Activated T-helper 2 cell treated with anti-CD3 and anti-CD28 coated beads, Interferon-gamma antibody, Interleukin-2, Interleukin-4, amounts not matched to agents 10 μg/mL and 5 μg/mL and 100 μg/mL, durations not matched to agents 14 hours and 24 hours and 36 hours (primary cell): Measurements from ENCODE around the gene MILR1. TPM values are rescaled to one million over a fixed set of nuclear protein-coding genes. Genes with fewer than 3 reads are reported as not detected.
"Not testable (repeated sequence)": the region's sequence is repeated elsewhere in the genome, so short reads cannot be mapped to it uniquely, and the experiment has no call there.

Source experiments
- DNase-seq: peaks from one replicate; pipeline ENCODE4 v3.0.0; 2021; ENCODE audit warnings: low spot score
- H3K27ac Mint-ChIP-seq: one replicate; pipeline ENCODE4 v1.8.0; 2021; ENCODE audit warnings: mixed read lengths
- H3K27me3 Mint-ChIP-seq: one replicate; pipeline ENCODE4 v1.8.0; 2021; ENCODE audit warnings: low read depth, mixed read lengths
- H3K36me3 Mint-ChIP-seq: one replicate; pipeline ENCODE4 v1.8.0; 2021; ENCODE audit warnings: low read depth, mixed read lengths
- H3K4me1 Mint-ChIP-seq: one replicate; pipeline ENCODE4 v1.8.0; 2021; ENCODE audit warnings: low read depth, mixed read lengths
- H3K4me3 Mint-ChIP-seq: one replicate; pipeline ENCODE4 v1.8.0; 2021; ENCODE audit warnings: low read depth, mild to moderate bottlenecking, moderate library complexity, mixed read lengths
- H3K9me3 Mint-ChIP-seq: one replicate; pipeline ENCODE4 v1.8.0; 2021; ENCODE audit warnings: mixed read lengths
- intact Hi-C: fragments of 100-400 bp; cut with micrococcal nuclease; formaldehyde crosslinking; loops from one replicate; pipeline ENCODE4 v1.15.1; 2023
- total RNA-seq: library from RNA; stranded (reverse); gene quantifications from 2 replicates; pipeline ENCODE4 v1.2.3, GENCODE V29; 2022

MILR1 gene
- total RNA-seq, 1 donor from 2014 or later: 0.16 TPM

GRCh38 chr17:64439956-64440355 lies 9.0 kb upstream of the MILR1 start:
- intact Hi-C loops: no loop called here
- Mint-ChIP-seq H3K27me3 (no peaks in the 10 kb centered on the region), H3K36me3 (peaks cover 27% of the 10 kb centered on the region), H3K4me1 (peaks cover 20% of the 10 kb centered on the region), H3K9me3 (peaks cover 39% of the 10 kb centered on the region), H3K4me3 (no peak overlapping the region), H3K27ac (no peak overlapping the region)
- DNase-seq: no peak

DNA sequence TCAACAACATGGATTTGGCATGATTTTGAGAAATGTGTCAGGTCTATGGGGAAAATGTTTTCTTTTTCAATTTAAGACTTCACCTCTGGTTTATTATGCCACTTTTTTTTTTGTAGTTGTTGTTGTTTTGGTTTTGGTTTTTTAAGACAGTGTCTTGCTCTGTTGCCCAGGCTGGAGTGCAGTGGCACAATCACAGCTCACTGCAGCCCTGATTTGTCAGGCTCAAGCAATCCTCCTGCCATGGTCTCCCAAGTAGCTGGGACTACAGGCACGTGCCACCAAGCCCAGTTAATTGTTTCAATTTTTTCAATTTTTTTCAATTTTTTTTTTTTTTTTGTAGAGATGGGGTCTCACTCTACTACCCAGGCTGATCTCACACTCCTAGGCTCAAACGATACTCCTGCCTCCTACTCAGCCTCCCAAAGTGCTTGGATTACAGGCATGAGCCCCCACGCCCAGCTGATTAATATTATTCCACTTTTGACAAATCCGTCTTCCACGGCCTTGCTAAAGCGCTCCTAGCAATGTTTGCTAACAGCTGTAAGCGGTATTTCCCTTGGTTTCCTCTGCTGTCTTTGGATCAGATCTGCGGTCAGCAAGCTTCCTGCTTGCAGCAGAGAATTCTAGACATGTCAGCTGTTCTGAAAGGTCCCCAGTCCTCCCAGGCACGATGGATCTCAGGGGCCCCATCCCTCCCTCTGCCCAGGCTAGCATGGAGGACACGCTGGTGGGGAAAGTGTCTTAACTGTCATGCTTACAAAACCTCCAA lies 7.0 kb upstream of the MILR1 start:
- peak overlapping the region; percentile 81 for H3K27ac Mint-ChIP-seq
- intact Hi-C loops: no loop called here

GRCh38 chr17:64442541-64442971 lies 6.4 kb upstream of the MILR1 start:
- Mint-ChIP-seq H3K9me3 (peaks cover 26% of the 10 kb centered on the region), H3K4me1 (peaks cover 26% of the 10 kb centered on the region), H3K36me3 (peaks cover 19% of the 10 kb centered on the region), H3K27me3 (no peaks in the 10 kb centered on the region), H3K27ac (peak overlapping the region; percentile 81), H3K4me3 (peak overlapping the region; percentile 10)
- DNase-seq: no peak
- intact Hi-C loops: no loop called here

More for the DNA sequence above, 7.0 kb upstream of the MILR1 start:
- peak; percentile 42 for DNase-seq
- peaks cover 25% of the 10 kb centered on the region for H3K36me3 Mint-ChIP-seq
- peaks cover 32% of the 10 kb centered on the region for H3K9me3 Mint-ChIP-seq
- H3K27me3 Mint-ChIP-seq: no peaks in the 10 kb centered on the region
- peaks cover 20% of the 10 kb centered on the region for H3K4me1 Mint-ChIP-seq
- H3K4me3 Mint-ChIP-seq: peak overlapping the region; percentile 58

GRCh38 chr17:64443086-64443760 lies 5.7 kb upstream of the MILR1 start:
- intact Hi-C loops: no loop called here
- H3K36me3 Mint-ChIP-seq: peaks cover 13% of the 10 kb centered on the region
- no peak for DNase-seq

DNA sequence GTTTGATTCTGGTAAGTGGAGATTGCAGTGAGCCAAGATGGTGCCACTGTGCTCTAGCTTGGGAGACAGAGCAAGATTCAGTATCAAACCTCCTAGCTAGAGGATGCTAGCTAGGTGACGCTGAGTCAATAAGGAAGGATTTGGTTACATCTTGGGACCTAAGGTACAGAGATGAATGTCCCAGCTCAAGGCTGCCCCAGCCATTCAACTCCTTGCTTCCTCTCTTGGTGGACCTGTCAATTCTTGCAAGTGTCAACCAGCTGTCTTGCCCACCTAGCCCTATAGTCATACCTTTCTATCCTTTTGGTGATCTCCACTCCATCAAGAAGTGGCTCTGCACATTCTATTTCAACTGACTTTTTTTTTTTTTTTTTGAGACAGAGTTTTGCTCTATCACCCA lies 1.4 kb upstream of the MILR1 start:
- H3K27me3 Mint-ChIP-seq: no peaks in the 10 kb centered on the region
- intact Hi-C loops: no loop called here
- H3K4me1 Mint-ChIP-seq: peaks cover 28% of the 10 kb centered on the region
- no peaks in the 10 kb centered on the region for H3K9me3 Mint-ChIP-seq
- no peak overlapping the region for H3K27ac Mint-ChIP-seq
- H3K4me3 Mint-ChIP-seq: no peak overlapping the region
- no peak for DNase-seq
- no peaks in the 10 kb centered on the region for H3K36me3 Mint-ChIP-seq

More at GRCh38 chr17:64443086-64443760, 5.7 kb upstream of the MILR1 start:
- Mint-ChIP-seq H3K9me3 (peaks cover 20% of the 10 kb centered on the region), H3K4me1 (peaks cover 30% of the 10 kb centered on the region), H3K4me3 (no peak overlapping the region), H3K27ac (no peak overlapping the region), H3K27me3 (no peaks in the 10 kb centered on the region)

DNA sequence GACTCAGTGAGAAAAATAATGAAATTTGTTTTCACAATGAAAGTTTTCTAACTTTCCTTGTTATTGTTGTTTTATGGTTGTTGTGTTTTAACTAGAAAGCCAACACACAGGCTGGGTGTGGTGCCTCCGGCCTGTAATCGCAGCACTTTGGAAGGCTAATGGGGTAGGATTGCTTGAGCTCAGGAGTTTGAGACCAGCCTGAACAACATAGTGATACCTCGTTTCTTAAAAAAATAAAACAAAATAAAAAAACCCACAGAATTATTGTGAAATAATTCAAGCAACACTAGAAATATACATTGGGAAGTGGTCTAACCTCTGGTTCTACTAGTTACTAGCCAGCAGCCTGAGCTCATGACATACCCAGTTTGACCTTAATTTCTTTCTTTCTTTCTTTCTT lies 630 bp downstream of the MILR1 start:
- no peak for DNase-seq
- Mint-ChIP-seq H3K27ac (no peak overlapping the region), H3K27me3 (no peaks in the 10 kb centered on the region), H3K4me1 (peaks cover 20% of the 10 kb centered on the region), H3K4me3 (no peak overlapping the region), H3K9me3 (no peaks in the 10 kb centered on the region), H3K36me3 (no peaks in the 10 kb centered on the region)
- intact Hi-C loops: no loop called here

- Mint-ChIP-seq H3K4me1 (peaks cover 11% of the 10 kb centered on the region), H3K27me3 (no peaks in the 10 kb centered on the region), H3K27ac (peak overlapping the region; percentile 55), H3K36me3 (no peaks in the 10 kb centered on the region), H3K4me3 (no peak overlapping the region), H3K9me3 (peaks cover 7% of the 10 kb centered on the region)
- intact Hi-C loops: loop anchor here (5.0 kb wide), 1 partner anchor 36 kb away; no protein-coding TSS in a partner anchor
- DNase-seq: no peak
These were observed 7.3 kb downstream of the MILR1 start for GRCh38 chr17:64455993-64456885.

- H3K9me3 Mint-ChIP-seq: peaks cover 7% of the 10 kb centered on the region
- H3K27ac Mint-ChIP-seq: no peak overlapping the region
- no peak for DNase-seq
- no peaks in the 10 kb centered on the region for H3K27me3 Mint-ChIP-seq
- H3K4me1 Mint-ChIP-seq: peaks cover 11% of the 10 kb centered on the region
- no peaks in the 10 kb centered on the region for H3K36me3 Mint-ChIP-seq
- intact Hi-C loops: loop anchor here (5.0 kb wide), 1 partner anchor 35 kb away; no protein-coding TSS in a partner anchor
- H3K4me3 Mint-ChIP-seq: no peak overlapping the region
These were observed 8.2 kb downstream of the MILR1 start for GRCh38 chr17:64457156-64457555.

- Mint-ChIP-seq H3K27me3 (no peaks in the 10 kb centered on the region), H3K9me3 (peaks cover 7% of the 10 kb centered on the region), H3K27ac (no peak overlapping the region), H3K36me3 (no peaks in the 10 kb centered on the region), H3K4me1 (peaks cover 11% of the 10 kb centered on the region), H3K4me3 (no peak overlapping the region)
- intact Hi-C loops: loop anchor here (5.0 kb wide), 1 partner anchor 34 kb away; no protein-coding TSS in a partner anchor
- DNase-seq: no peak
These were observed 9.8 kb downstream of the MILR1 start for GRCh38 chr17:64458756-64459155.

- Mint-ChIP-seq H3K36me3 (no peaks in the 10 kb centered on the region), H3K27ac (no peak overlapping the region), H3K4me1 (peaks cover 11% of the 10 kb centered on the region), H3K9me3 (peaks cover 7% of the 10 kb centered on the region), H3K27me3 (no peaks in the 10 kb centered on the region), H3K4me3 (no peak overlapping the region)
- intact Hi-C loops: loop anchor here (5.0 kb wide), 1 partner anchor 33 kb away; no protein-coding TSS in a partner anchor
- DNase-seq: no peak
These were observed 10.4 kb downstream of the MILR1 start for GRCh38 chr17:64459284-64459747.

DNA sequence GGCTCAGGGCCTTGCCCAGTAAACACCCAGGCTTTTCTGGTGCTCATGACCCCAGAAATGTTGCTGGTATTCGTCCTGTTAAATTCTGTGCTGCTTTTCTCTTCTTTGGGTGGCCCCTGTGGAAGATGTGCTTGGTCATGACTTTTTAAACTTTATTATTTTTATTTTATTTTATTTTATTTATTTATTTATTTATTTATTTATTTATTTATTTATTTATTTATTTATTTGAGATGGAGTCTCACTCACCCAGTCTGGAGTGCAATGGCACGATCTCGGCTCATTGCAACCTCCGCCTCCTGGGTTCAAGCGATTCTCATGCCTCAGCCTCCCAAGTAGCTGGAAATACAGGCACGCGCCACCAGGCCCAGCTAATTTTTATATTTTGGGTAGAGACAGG lies 10.9 kb downstream of the MILR1 start:
- not testable (repeated sequence) for H3K9me3 Mint-ChIP-seq, H3K4me3 Mint-ChIP-seq, H3K36me3 Mint-ChIP-seq, H3K27ac Mint-ChIP-seq, H3K27me3 Mint-ChIP-seq, DNase-seq
- intact Hi-C loops: loop anchor here (5.0 kb wide), 1 partner anchor 32 kb away; no protein-coding TSS in a partner anchor
- peaks cover 11% of the 10 kb centered on the region for H3K4me1 Mint-ChIP-seq

GRCh38 chr17:64460955-64461354 lies 12.0 kb downstream of the MILR1 start:
- Mint-ChIP-seq H3K27me3 (no peaks in the 10 kb centered on the region), H3K27ac (no peak overlapping the region), H3K36me3 (no peaks in the 10 kb centered on the region), H3K4me1 (peaks cover 11% of the 10 kb centered on the region), H3K4me3 (no peak overlapping the region), H3K9me3 (peaks cover 5% of the 10 kb centered on the region)
- intact Hi-C loops: no loop called here
- DNase-seq: no peak
